Adrenal gland (tissue), 12 donors: ENCODE data around the gene B3GNT2. TPM values are rescaled to one million over a fixed set of nuclear protein-coding genes. Genes with fewer than 3 reads are reported as not detected.

Experiments used
- DNase-seq, 7 donors: peaks; one replicate each; pipeline ENCODE4 v3.0.0-alpha.2; 2019 to 2020
- H3K27ac ChIP-seq, 5 donors: fragments of 200-600 bp; sonication (generic) in 4 of 5; 1 replicate in 3 of 5; 2 replicates in 2 of 5; pipeline versions ENCODE4 v1.5.1 to v1.8.0; 2016 to 2020; ENCODE audit warnings: mild to moderate bottlenecking in 1 of 5
- H3K27me3 ChIP-seq: fragments of 200-600 bp; 2 replicates; pipeline ENCODE4 v1.8.0; 2021
- H3K36me3 ChIP-seq, 2 donors: fragments of 200-600 bp; replicated peaks in 1 of 2; 1 replicate in 1 of 2; 2 replicates in 1 of 2; pipeline versions ENCODE4 v1.5.1 to v1.8.0; 2018 to 2022
- H3K4me1 ChIP-seq, 2 donors: fragments of 200-600 bp; replicated peaks in 1 of 2; 1 replicate in 1 of 2; 2 replicates in 1 of 2; pipeline versions ENCODE4 v1.5.1 to v1.8.0; 2018 to 2021
- H3K4me3 ChIP-seq, 4 donors: fragments of 200-600 bp; sonication (generic) in 3 of 4; one replicate each; pipeline ENCODE4 v1.5.1; 2016 to 2018
- H3K9me3 ChIP-seq, 3 donors: fragments of 200-600 bp; sonication (generic) in 1 of 3; replicated peaks in 1 of 3; 1 replicate in 2 of 3; 2 replicates in 1 of 3; pipeline versions ENCODE4 v1.5.1 to v1.8.0; 2016 to 2021
- CTCF ChIP-seq, 6 experiments: fragments of 450-650 bp in 4 of 6; fragments of 200-600 bp in 2 of 6; sonication (generic) in 1 of 6; IDR thresholded peaks; 1 replicate in 5 of 6; 2 replicates in 1 of 6; pipeline versions ENCODE4 v1.5.1 to v1.8.0; 2016 to 2021; ENCODE audit warnings: antibody characterized with exemption in 6 of 6, mild to moderate bottlenecking in 2 of 6, moderate library complexity in 1 of 6
- POLR2A ChIP-seq, 2 donors: fragments of 450-650 bp; IDR thresholded peaks; one replicate each; pipeline ENCODE4 v1.6.1; 2017; ENCODE audit warnings: antibody characterized with exemption in 2 of 2, mild to moderate bottlenecking in 2 of 2, moderate library complexity in 1 of 2
- WGBS, 4 donors: extraction: QIAGEN DNeasy Blood & Tissue Kit in 2 of 4; methylation state at CpG; one replicate each; pipeline versions ENCODE4 v1.1.5 to v1.1.7; 2013 to 2017; 5-methylcytosine and 5-hydroxymethylcytosine counted together
- intact Hi-C, 2 donors: fragments of 100-400 bp; cut with DNase I; formaldehyde crosslinking; loops; one replicate each; pipeline versions ENCODE4 v1.14.1 to v1.15.0; 2022 to 2023
- polyA plus RNA-seq, 3 donors: library from polyadenylated mRNA; stranded (reverse); fragments of 200-250 nt in 2 of 3; fragments of 350-450 nt in 1 of 3; fragmentation: Illumina TruSeq in 1 of 3; extraction: RNeasy Lipid Tissue Mini Kit (QIAGEN cat#74804) in 1 of 3; gene quantifications; one replicate each; pipeline ENCODE4 v1.2.3, GENCODE V29; 2013 to 2014
- total RNA-seq, 9 donors: library from RNA; depleted of rRNA in 4 of 9; stranded (reverse); fragments of >200 nt in 4 of 9; fragments of 120-200 nt in 1 of 9; fragmentation: NEBNext Ultra II Directional in 1 of 9; extraction: Animal tissue kit (Norgen Biotek cat#: 25700) in 1 of 9; gene quantifications; one replicate each; pipeline versions ENCODE4 v1.1.0 to v1.2.4, GENCODE V29; 2013 to 2023
- donor health status: healthy with polysubstance abuse.
- donor health status: Bipolar disorder and iron deficiency.
- donor health status: DM: yes; HTN: yes; CAD: no.
- donor health status: DM: no; HTN: no; CAD: no.
- donor health status: DM: no; HTN: no; CAD: no.
- donor health status: DM: yes; HTN: yes; CAD: no.

B3GNT2 gene
- total and polyA plus RNA-seq, 12 donors: 7.1 to 40.0 (median 18.4) TPM

GRCh38 chr2:62188416-62188815 is 7.5 kb upstream of the B3GNT2 start:
- H3K27ac ChIP-seq: no peak overlapping the region
- no peak for TF ChIP-seq CTCF (IDR thresholded peaks at IDR 0.05)
- TF ChIP-seq POLR2A (IDR thresholded peaks at IDR 0.05): no peak
- no peak for DNase-seq
- H3K36me3 ChIP-seq: no peaks in the 10 kb centered on the region
- H3K27me3 ChIP-seq: no peaks in the 10 kb centered on the region
- WGBS, 4 donors: 82 to 90% (median 84%) methylated on average over 3 of the region's 3 CpGs
- peaks cover 0 to 5% of the 10 kb centered on the region in 2 donors for H3K4me1 ChIP-seq
- intact Hi-C loops: no loop called here
- H3K9me3 ChIP-seq: no peaks in the 10 kb centered on the region
- H3K4me3 ChIP-seq: no peak overlapping the region

- intact Hi-C loops: no loop called here
- DNase-seq: no peak
- Histone ChIP-seq H3K27me3 (no peaks in the 10 kb centered on the region), H3K36me3 (no peaks in the 10 kb centered on the region), H3K27ac (no peak overlapping the region), H3K4me3 (no peak overlapping the region), H3K9me3 (no peaks in the 10 kb centered on the region), H3K4me1 (peaks cover 0 to 5% of the 10 kb centered on the region in 2 donors)
- TF ChIP-seq CTCF (IDR thresholded peaks at IDR 0.05) (no peak), POLR2A (IDR thresholded peaks at IDR 0.05) (no peak)
- 95 to 97% (median 96%) methylated on average over 5 of the region's 5 CpGs for WGBS, 4 donors
Observed at GRCh38 chr2:62189196-62189595, 6.7 kb upstream of the B3GNT2 start.

- no peak for DNase-seq
- Histone ChIP-seq H3K36me3 (no peaks in the 10 kb centered on the region), H3K4me1 (peaks cover 0 to 10% of the 10 kb centered on the region in 2 donors), H3K27me3 (no peaks in the 10 kb centered on the region), H3K27ac (no peak overlapping the region), H3K9me3 (no peaks in the 10 kb centered on the region), H3K4me3 (no peak overlapping the region)
- TF ChIP-seq POLR2A (IDR thresholded peaks at IDR 0.05) (no peak), CTCF (IDR thresholded peaks at IDR 0.05) (no peak)
- intact Hi-C loops: loop anchor here in 1 of 2 donors (10.0 kb wide), 2 partner anchors 92 to 222 kb away; no protein-coding TSS in a partner anchor
- WGBS, 4 donors: 77 to 89% (median 80%) methylated on average over 1 of the region's 1 CpG
Observed at GRCh38 chr2:62192811-62193210, 3.1 kb upstream of the B3GNT2 start.

GRCh38 chr2:62194558-62195420 is 1.1 kb upstream of the B3GNT2 start:
- H3K36me3 ChIP-seq: no peaks in the 10 kb centered on the region
- H3K9me3 ChIP-seq: no peaks in the 10 kb centered on the region
- 55 to 81% (median 64%) methylated on average over 17 to 51 of the region's 51 CpGs for WGBS, 4 donors
- H3K4me3 ChIP-seq: peak overlapping the region in 2 of 4 donors; percentile 97 to 99
- no peak for TF ChIP-seq CTCF (IDR thresholded peaks at IDR 0.05)
- TF ChIP-seq POLR2A (IDR thresholded peaks at IDR 0.05): no peak
- H3K27ac ChIP-seq: peak overlapping the region in 2 of 5 donors; percentile 93 to 98
- intact Hi-C loops: loop anchor here in 1 of 2 donors (10.0 kb wide), 2 partner anchors 90 to 220 kb away; no protein-coding TSS in a partner anchor
- DNase-seq: peak in 2 of 7 donors; percentile 37 to 58
- peaks cover 10 to 29% of the 10 kb centered on the region in 2 donors for H3K4me1 ChIP-seq
- H3K27me3 ChIP-seq: no peaks in the 10 kb centered on the region
